ENCODE measurements around the gene SENP2. TPM values are rescaled to one million over a fixed set of nuclear protein-coding genes. Genes with fewer than 3 reads are reported as not detected.

SENP2 gene
- total RNA-seq, 1 donor, result 24.6 TPM

DNA sequence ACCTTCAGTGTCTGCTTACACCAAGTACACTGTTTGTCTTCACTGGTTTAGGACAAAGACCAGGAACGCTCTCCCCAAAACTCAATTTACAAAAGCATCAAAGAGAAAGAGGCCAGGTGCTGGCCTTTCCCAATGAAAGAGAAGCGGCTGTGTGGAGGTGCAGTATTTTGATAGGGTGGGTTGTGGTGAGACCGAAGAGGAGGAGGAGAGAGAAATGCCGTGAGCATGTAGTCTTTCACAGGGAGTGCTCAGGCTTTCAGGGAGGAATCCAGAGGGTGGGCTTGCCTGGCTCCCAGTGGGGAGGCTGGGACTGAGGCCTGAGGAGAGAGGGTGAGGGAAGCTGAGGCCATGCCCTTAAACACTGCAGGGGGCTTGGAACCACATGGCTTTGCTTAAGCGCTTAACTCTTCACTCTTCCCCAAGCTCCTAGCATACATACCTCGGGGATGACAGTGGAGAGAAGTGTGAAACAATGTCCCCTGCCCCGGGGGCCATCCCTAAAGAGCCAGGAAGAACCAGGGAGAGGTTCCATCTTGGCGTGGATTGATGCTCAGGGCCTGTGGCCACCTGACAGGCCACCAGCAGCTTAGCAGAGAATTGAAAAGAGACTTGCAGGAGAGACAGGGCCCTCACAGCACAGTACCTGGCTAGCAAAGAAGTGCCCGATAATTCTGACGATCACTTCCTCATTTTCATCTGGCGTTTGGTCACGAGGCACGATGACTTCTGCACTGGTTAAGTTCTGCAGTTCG, 60.5 kb downstream of the SENP2 start:
- H3K4me2 ChIP-seq (ENCODE audit: insufficient read depth, low read length), result no peak overlapping the region
- H3K4me3 ChIP-seq (ENCODE audit: insufficient read depth, low read length), result no peak overlapping the region
- H3K27ac ChIP-seq (ENCODE audit: low read depth, low read length), result no peak overlapping the region
- no peak overlapping the region for H2AFZ ChIP-seq (ENCODE audit: low read length)
- no peaks in the 10 kb centered on the region for H3K79me2 ChIP-seq (ENCODE audit: insufficient read depth, low read length)
- H3K9me3 ChIP-seq (ENCODE audit: low read depth, low read length), result no peaks in the 10 kb centered on the region
- H3K36me3 ChIP-seq (ENCODE audit: insufficient read depth, low read length), result peaks cover 46% of the 10 kb centered on the region
- no peaks in the 10 kb centered on the region for H4K20me1 ChIP-seq (ENCODE audit: insufficient read depth, low read length)
- peak; percentile 36 for DNase-seq (ENCODE audit: insufficient read length, low spot score, missing footprints)
- peaks cover 5% of the 10 kb centered on the region for H3K4me1 ChIP-seq (ENCODE audit: insufficient read depth, low read length)
- TF ChIP-seq, protein P1, sequence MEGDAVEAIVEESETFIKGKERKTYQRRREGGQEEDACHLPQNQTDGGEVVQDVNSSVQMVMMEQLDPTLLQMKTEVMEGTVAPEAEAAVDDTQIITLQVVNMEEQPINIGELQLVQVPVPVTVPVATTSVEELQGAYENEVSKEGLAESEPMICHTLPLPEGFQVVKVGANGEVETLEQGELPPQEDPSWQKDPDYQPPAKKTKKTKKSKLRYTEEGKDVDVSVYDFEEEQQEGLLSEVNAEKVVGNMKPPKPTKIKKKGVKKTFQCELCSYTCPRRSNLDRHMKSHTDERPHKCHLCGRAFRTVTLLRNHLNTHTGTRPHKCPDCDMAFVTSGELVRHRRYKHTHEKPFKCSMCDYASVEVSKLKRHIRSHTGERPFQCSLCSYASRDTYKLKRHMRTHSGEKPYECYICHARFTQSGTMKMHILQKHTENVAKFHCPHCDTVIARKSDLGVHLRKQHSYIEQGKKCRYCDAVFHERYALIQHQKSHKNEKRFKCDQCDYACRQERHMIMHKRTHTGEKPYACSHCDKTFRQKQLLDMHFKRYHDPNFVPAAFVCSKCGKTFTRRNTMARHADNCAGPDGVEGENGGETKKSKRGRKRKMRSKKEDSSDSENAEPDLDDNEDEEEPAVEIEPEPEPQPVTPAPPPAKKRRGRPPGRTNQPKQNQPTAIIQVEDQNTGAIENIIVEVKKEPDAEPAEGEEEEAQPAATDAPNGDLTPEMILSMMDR (IDR thresholded peaks at IDR 0.05; ENCODE audit: extremely low read depth, low read depth, low read length), result no peak
- H3K27me3 ChIP-seq (ENCODE audit: insufficient read depth, low read length), result no peaks in the 10 kb centered on the region

DNA sequence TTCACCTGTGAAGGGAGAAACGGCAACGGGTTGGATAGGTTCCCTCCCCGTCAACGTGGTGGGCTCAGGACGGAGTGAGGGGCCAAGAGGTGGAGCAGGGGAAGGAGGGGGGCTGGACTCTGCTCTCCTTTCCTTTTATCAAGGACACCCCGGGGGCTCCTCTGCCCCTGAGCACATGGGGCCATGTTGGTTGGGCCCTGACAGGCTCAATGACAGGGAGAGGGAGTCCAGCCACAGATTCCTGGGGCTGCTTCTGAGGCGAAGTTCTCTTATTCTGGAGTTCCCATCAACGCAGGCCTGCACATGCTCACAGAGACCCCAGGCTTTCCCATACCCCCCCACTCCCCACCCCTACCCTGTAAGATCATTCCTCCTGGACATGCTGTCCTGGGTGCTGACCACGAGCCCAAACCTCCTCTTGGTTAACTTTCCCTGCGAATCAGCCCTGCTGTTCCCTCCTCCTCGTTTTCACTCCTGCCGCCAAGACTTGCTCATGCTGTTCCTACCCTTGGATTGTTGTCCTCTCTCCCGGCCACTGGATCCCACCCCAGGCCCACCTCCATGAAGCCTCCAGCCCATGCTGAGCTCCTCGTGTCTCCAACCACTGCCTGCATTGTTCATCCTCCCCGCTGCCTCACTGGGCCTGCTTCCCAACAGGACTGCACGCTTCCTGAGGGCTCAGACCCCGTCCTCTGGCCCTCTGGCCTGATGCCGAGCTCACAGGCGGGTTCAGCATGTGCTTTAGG, 61.2 kb downstream of the SENP2 start:
- Histone ChIP-seq H3K79me2 (ENCODE audit: insufficient read depth, low read length) (no peaks in the 10 kb centered on the region), H3K4me3 (ENCODE audit: insufficient read depth, low read length) (no peak overlapping the region), H3K27me3 (ENCODE audit: insufficient read depth, low read length) (no peaks in the 10 kb centered on the region), H3K36me3 (ENCODE audit: insufficient read depth, low read length) (peaks cover 54% of the 10 kb centered on the region), H3K27ac (ENCODE audit: low read depth, low read length) (no peak overlapping the region), H4K20me1 (ENCODE audit: insufficient read depth, low read length) (no peaks in the 10 kb centered on the region), H3K4me2 (ENCODE audit: insufficient read depth, low read length) (no peak overlapping the region), H3K4me1 (ENCODE audit: insufficient read depth, low read length) (peaks cover 5% of the 10 kb centered on the region), H3K9me3 (ENCODE audit: low read depth, low read length) (no peaks in the 10 kb centered on the region), H2AFZ (ENCODE audit: low read length) (no peak overlapping the region)
- DNase-seq (ENCODE audit: insufficient read length, low spot score, missing footprints), result peak; percentile 47
- TF ChIP-seq, protein P1 (IDR thresholded peaks at IDR 0.05; ENCODE audit: extremely low read depth, low read depth, low read length), result no peak

DNA sequence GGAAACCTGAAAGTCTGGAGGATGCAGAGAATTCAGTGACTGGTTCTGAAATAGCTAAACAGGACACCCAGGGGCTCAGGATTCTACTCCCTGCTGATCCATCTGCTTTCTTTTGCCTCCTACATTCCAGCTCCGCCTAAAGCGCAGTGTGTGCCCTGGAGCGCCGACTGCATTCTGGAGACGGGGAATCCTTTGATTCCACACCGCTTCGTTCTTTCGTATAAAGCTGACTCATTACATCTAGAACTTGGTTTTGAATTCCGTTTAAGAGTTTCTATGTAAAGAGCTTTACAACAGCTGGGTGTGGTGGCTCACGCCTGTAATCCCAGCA, 61.8 kb downstream of the SENP2 start:
- Histone ChIP-seq H3K27me3 (ENCODE audit: insufficient read depth, low read length) (no peaks in the 10 kb centered on the region), H3K36me3 (ENCODE audit: insufficient read depth, low read length) (peaks cover 59% of the 10 kb centered on the region), H3K27ac (ENCODE audit: low read depth, low read length) (no peak overlapping the region), H3K4me2 (ENCODE audit: insufficient read depth, low read length) (no peak overlapping the region), H2AFZ (ENCODE audit: low read length) (no peak overlapping the region), H4K20me1 (ENCODE audit: insufficient read depth, low read length) (no peaks in the 10 kb centered on the region), H3K4me3 (ENCODE audit: insufficient read depth, low read length) (no peak overlapping the region), H3K4me1 (ENCODE audit: insufficient read depth, low read length) (peaks cover 5% of the 10 kb centered on the region), H3K79me2 (ENCODE audit: insufficient read depth, low read length) (no peaks in the 10 kb centered on the region), H3K9me3 (ENCODE audit: low read depth, low read length) (no peaks in the 10 kb centered on the region)
- TF ChIP-seq, protein P1 (IDR thresholded peaks at IDR 0.05; ENCODE audit: extremely low read depth, low read depth, low read length), result no peak
- DNase-seq (ENCODE audit: insufficient read length, low spot score, missing footprints), result peak; percentile 55

DNA sequence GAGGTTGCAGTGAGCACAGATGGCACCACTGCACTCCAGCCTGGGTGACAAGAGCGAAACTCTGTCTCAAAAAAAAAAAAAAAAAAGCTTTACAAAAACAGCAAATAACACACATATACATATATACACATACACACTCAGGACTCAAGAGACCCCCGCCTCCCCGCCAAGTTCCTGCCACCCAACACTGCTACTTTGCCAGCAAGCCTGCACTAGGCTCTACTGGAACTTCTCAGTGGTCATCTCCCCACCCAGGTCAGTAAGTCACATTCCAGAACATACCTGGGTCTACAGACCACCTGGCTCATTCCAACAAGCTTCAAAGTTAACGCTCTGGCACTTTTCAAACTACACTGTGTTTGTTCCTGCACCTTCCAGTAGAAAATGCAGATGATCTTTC, 62.3 kb downstream of the SENP2 start:
- Histone ChIP-seq H2AFZ (ENCODE audit: low read length) (no peak overlapping the region), H3K79me2 (ENCODE audit: insufficient read depth, low read length) (no peaks in the 10 kb centered on the region), H3K36me3 (ENCODE audit: insufficient read depth, low read length) (peaks cover 60% of the 10 kb centered on the region), H3K4me1 (ENCODE audit: insufficient read depth, low read length) (peaks cover 5% of the 10 kb centered on the region), H4K20me1 (ENCODE audit: insufficient read depth, low read length) (no peaks in the 10 kb centered on the region), H3K27ac (ENCODE audit: low read depth, low read length) (peak overlapping the region; percentile 65), H3K4me3 (ENCODE audit: insufficient read depth, low read length) (no peak overlapping the region), H3K4me2 (ENCODE audit: insufficient read depth, low read length) (no peak overlapping the region), H3K9me3 (ENCODE audit: low read depth, low read length) (no peaks in the 10 kb centered on the region), H3K27me3 (ENCODE audit: insufficient read depth, low read length) (no peaks in the 10 kb centered on the region)
- DNase-seq (ENCODE audit: insufficient read length, low spot score, missing footprints), result peak; percentile 30
- TF ChIP-seq, protein P1 (IDR thresholded peaks at IDR 0.05; ENCODE audit: extremely low read depth, low read depth, low read length), result no peak

All from osteoblast (primary cell).